K562 (cell line): Measurements from ENCODE around the gene YTHDC1. TPM values are rescaled to one million over a fixed set of nuclear protein-coding genes. Genes with fewer than 3 reads are reported as not detected.
A peak's percentile ranks its signal among the peaks of the same experiment; 100 is the strongest.

ENCODE experiments used
- ATAC-seq: fragments of 200-7000 bp; cut with Tn5 transposase; 3 replicates; pipeline ENCODE4 v1.9.1; 2020; ENCODE audit warnings: moderate library complexity
- BruUV-seq: library from RNA; stranded (reverse); fragments of 400-500 nt; replicated peaks from 2 replicates; lab custom pipeline; 2021; lab: Mats Ljungman, UMichigan
- CTCF ChIA-PET: fragments of 300-600 bp; formaldehyde crosslinking; extraction: SDS; loops from one replicate; lab custom pipeline; 2021; ENCODE audit warnings: low intra/inter-chr PET ratio; lab: Yijun Ruan, JAX
- POLR2A ChIA-PET: fragments of 300-600, 350-650 bp; sonication (Branson Sonifier 250); formaldehyde crosslinking; extraction: SDS; loops from one replicate; lab custom pipeline; 2021; ENCODE audit warnings: antibody characterized with exemption, inconsistent platforms; lab: Yijun Ruan, JAX
- DNase-seq, 4 experiments: peaks; one replicate each; pipeline versions ENCODE4 v3.0.0 to v3.0.0-alpha.2; 2011 to 2018; ENCODE audit warnings: low spot score in 3 of 4, mixed read lengths in 3 of 4; ENCODE audit errors: extremely low read depth in 1 of 4
- FAIRE-seq: peaks from 2 replicates; lab custom pipeline; 2011; peaks lifted over from hg19 to GRCh38; lab: Jason Lieb, UNC
- H2AFZ ChIP-seq: 2 replicates; pipeline ENCODE4 v1.6.0; 2011; ENCODE audit warnings: low read depth, low read length, control low read depth, inconsistent platforms
- H3K27ac ChIP-seq: fragments of 200-600 bp; 3 replicates; pipeline ENCODE4 v1.8.0; 2011; ENCODE audit warnings: low read depth, mild to moderate bottlenecking, control low read depth, inconsistent platforms, low read length, moderate library complexity, mixed read lengths; ENCODE audit errors: extremely low read depth
- H3K27me3 ChIP-seq, 2 experiments: fragments of 300-600 bp in 1 of 2; 2 replicates in 1 of 2; 3 replicates in 1 of 2; pipeline versions ENCODE4 v1.6.0 to v1.8.0; 2011; ENCODE audit warnings: inconsistent platforms in 2 of 2, low read length in 2 of 2, mild to moderate bottlenecking in 1 of 2, mixed read lengths in 1 of 2, moderate library complexity in 1 of 2; ENCODE audit not compliant: control insufficient read depth in 2 of 2, insufficient read depth in 2 of 2
- H3K36me3 ChIP-seq: fragments of 300-600 bp; 3 replicates; pipeline ENCODE4 v1.8.0; 2011; ENCODE audit warnings: mild to moderate bottlenecking, low read length, inconsistent platforms; ENCODE audit not compliant: control insufficient read depth, insufficient read depth
- H3K4me1 ChIP-seq, 2 experiments: fragments of 200-600 bp in 1 of 2; replicated peaks in 1 of 2; 2 replicates in 1 of 2; 3 replicates in 1 of 2; pipeline versions ENCODE4 v1.5.1 to v1.8.0; 2011; ENCODE audit warnings: inconsistent platforms in 2 of 2, low read length in 2 of 2, mild to moderate bottlenecking in 1 of 2, mixed read lengths in 1 of 2, moderate library complexity in 1 of 2; ENCODE audit not compliant: control insufficient read depth in 2 of 2, insufficient read depth in 2 of 2
- H3K4me2 ChIP-seq: 2 replicates; pipeline ENCODE4 v1.6.1; 2011; ENCODE audit warnings: low read length, control low read depth, inconsistent platforms, mixed read lengths; ENCODE audit not compliant: insufficient read depth
- H3K4me3 ChIP-seq: fragments of 200-600 bp; sonication (generic), shearing (Covaris generic); 2 replicates; pipeline ENCODE4 v1.5.1; 2016; ENCODE audit warnings: control low read depth, inconsistent platforms
- H3K79me2 ChIP-seq: fragments of 200-600 bp; 3 replicates; pipeline ENCODE4 v1.8.0; 2011; ENCODE audit warnings: low read length, inconsistent platforms; ENCODE audit not compliant: control insufficient read depth, insufficient read depth
- H3K9ac ChIP-seq, 2 experiments: 2 replicates each; pipeline versions ENCODE4 v1.6.0 to v1.6.1; 2011; ENCODE audit warnings: low read depth in 2 of 2, low read length in 2 of 2, control low read depth in 1 of 2, inconsistent platforms in 1 of 2, mild to moderate bottlenecking in 1 of 2, mixed read lengths in 1 of 2; ENCODE audit not compliant: insufficient read depth in 1 of 2
- H3K9me1 ChIP-seq: one replicate; pipeline ENCODE4 v1.6.0; 2011; ENCODE audit warnings: inconsistent platforms, mild to moderate bottlenecking, low read length, moderate library complexity; ENCODE audit not compliant: control insufficient read depth, insufficient read depth
- H3K9me3 ChIP-seq: replicated peaks from 2 replicates; pipeline ENCODE4 v1.5.1; 2011; ENCODE audit warnings: low read depth, low read length, inconsistent platforms; ENCODE audit not compliant: control insufficient read depth, insufficient read depth
- H4K20me1 ChIP-seq: replicated peaks from 2 replicates; pipeline ENCODE4 v1.6.1; 2011; ENCODE audit warnings: low read length, inconsistent platforms, mixed read lengths; ENCODE audit not compliant: control insufficient read depth, insufficient read depth
- ATF1 ChIP-seq, 2 experiments: fragments of 450-650 bp in 1 of 2; IDR thresholded peaks; 2 replicates each; pipeline ENCODE4 v1.6.1; 2016; ENCODE audit warnings: missing compliant biosample characterization in 1 of 2, missing genetic modification characterization in 1 of 2
- BACH1 ChIP-seq: fragments of 200-800 bp; sonication (Bioruptor generic); IDR thresholded peaks from 2 replicates; pipeline ENCODE4 v1.6.1; 2016; ENCODE audit warnings: missing genetic modification characterization, missing compliant biosample characterization
- BRF1 ChIP-seq: IDR thresholded peaks from 3 replicates; pipeline ENCODE4 v1.6.1; 2011; ENCODE audit warnings: borderline replicate concordance, mild to moderate bottlenecking; ENCODE audit not compliant: insufficient read length; ENCODE audit errors: extremely low read depth
- DMBX1 ChIP-seq: fragments of 250-450 bp; sonication (Bioruptor Pico); IDR thresholded peaks from 2 replicates; pipeline ENCODE4 v1.8.0; 2022; ENCODE audit warnings: inconsistent platforms, mild to moderate bottlenecking, moderate library complexity, borderline replicate concordance
- DPF2 ChIP-seq: fragments of 450-650 bp; IDR thresholded peaks from 2 replicates; pipeline ENCODE4 v1.6.1; 2016
- EZH2 ChIP-seq: IDR thresholded peaks from 2 replicates; pipeline ENCODE4 v1.6.1; 2012; ENCODE audit warnings: low read depth, mild to moderate bottlenecking, inconsistent platforms, low read length, borderline replicate concordance
- FOXM1 ChIP-seq, 2 experiments: fragments of 450-650 bp in 1 of 2; sonication (generic) in 1 of 2; formaldehyde crosslinking in 1 of 2; IDR thresholded peaks; 2 replicates each; pipeline versions ENCODE4 v1.6.1 to v1.9.0; 2017 to 2022; ENCODE audit warnings: low read depth in 2 of 2, mild to moderate bottlenecking in 2 of 2, missing genetic modification reagents in 1 of 2, moderate library complexity in 1 of 2
- GATA2 ChIP-seq: sonication (generic); formaldehyde crosslinking; IDR thresholded peaks from 2 replicates; pipeline ENCODE4 v1.4.0; 2020; ENCODE audit warnings: mild to moderate bottlenecking, missing genetic modification reagents
- MAFF ChIP-seq: IDR thresholded peaks from 2 replicates; pipeline ENCODE4 v1.6.1; 2012; ENCODE audit warnings: low read length, improper control_type of control experiment
- MAFG ChIP-seq: fragments of 450-650 bp; conservative IDR thresholded peaks from 2 replicates; pipeline ENCODE4 v1.6.1; 2016; ENCODE audit warnings: missing genetic modification characterization, missing compliant biosample characterization
- MEF2D ChIP-seq: conservative IDR thresholded peaks from 2 replicates; pipeline ENCODE4 v1.6.1; 2016; ENCODE audit warnings: low read depth, missing genetic modification characterization, missing compliant biosample characterization
- NCOA2 ChIP-seq, 2 experiments: fragments of 450-650 bp; IDR thresholded peaks; 2 replicates each; pipeline ENCODE4 v1.6.1; 2018; ENCODE audit warnings: mild to moderate bottlenecking in 2 of 2, moderate library complexity in 1 of 2; ENCODE audit not compliant: partially characterized antibody in 2 of 2
- PTBP1 ChIP-seq: fragments of 200-400 bp; formaldehyde crosslinking; IDR thresholded peaks from 2 replicates; pipeline ENCODE4 v1.6.1; 2017; ENCODE audit warnings: low read depth, low read length
- SMAD4 ChIP-seq: fragments of 250-450 bp; sonication (Bioruptor Pico); conservative IDR thresholded peaks from 2 replicates; pipeline ENCODE4 v1.8.0; 2021; ENCODE audit warnings: inconsistent platforms, mild to moderate bottlenecking, moderate library complexity
- TBL1XR1 ChIP-seq, 2 experiments: IDR thresholded peaks; 2 replicates each; pipeline ENCODE4 v1.6.1; 2012; ENCODE audit warnings: improper control_type of control experiment in 2 of 2, low read length in 2 of 2, mild to moderate bottlenecking in 1 of 2
- TCF7 ChIP-seq: sonication (generic); IDR thresholded peaks from 2 replicates; pipeline ENCODE4 v1.6.1; 2016; ENCODE audit warnings: antibody characterized with exemption, borderline replicate concordance
- TEAD4 ChIP-seq, 2 experiments: sonication (generic) in 1 of 2; formaldehyde crosslinking in 1 of 2; IDR thresholded peaks; 2 replicates each; pipeline versions ENCODE4 v1.6.1 to v1.8.0; 2012 to 2022; ENCODE audit warnings: borderline replicate concordance in 1 of 2, inconsistent platforms in 1 of 2, low read length in 1 of 2, mild to moderate bottlenecking in 1 of 2, missing genetic modification reagents in 1 of 2
- ZNF140 ChIP-seq: fragments of 250-450 bp; sonication (Bioruptor Pico); IDR thresholded peaks from 2 replicates; pipeline ENCODE4 v1.8.0; 2021; ENCODE audit warnings: moderate library complexity, mild to moderate bottlenecking, inconsistent platforms
- ZNF175 ChIP-seq: fragments of 200-800 bp; sonication (Bioruptor generic); IDR thresholded peaks from 2 replicates; pipeline ENCODE4 v1.6.1; 2016; ENCODE audit warnings: low read depth, mild to moderate bottlenecking, missing genetic modification characterization, missing compliant biosample characterization
- ZNF184 ChIP-seq: sonication (generic); formaldehyde crosslinking; IDR thresholded peaks from 2 replicates; pipeline ENCODE4 v1.5.0; 2020; ENCODE audit warnings: missing genetic modification reagents
- ZNF316 ChIP-seq: fragments of 450-650 bp; IDR thresholded peaks from 2 replicates; pipeline ENCODE4 v1.6.1; 2016
- ZNF644 ChIP-seq: fragments of 200-800 bp; sonication (Bioruptor generic); IDR thresholded peaks from 2 replicates; pipeline ENCODE4 v1.6.1; 2016; ENCODE audit warnings: low read depth, missing genetic modification characterization, missing compliant biosample characterization
- whole genome bisulfite sequencing: fragments of 100-300 bp; shearing (Covaris generic); methylation state at CpG from one replicate; pipeline ENCODE4 v1.1.6; 2016; ENCODE audit warnings: low coverage, mixed read lengths; ENCODE audit not compliant: insufficient coverage; ENCODE audit errors: missing lambda C conversion rate; 5-methylcytosine and 5-hydroxymethylcytosine counted together
- in situ Hi-C: fragments of 300-500 bp; cut with MboI; formaldehyde crosslinking; loops from 4 replicates; pipeline ENCODE4 v1.15.0; 2018; ENCODE audit warnings: inconsistent platforms, mixed read lengths
- intact Hi-C: fragments of 100-400 bp; cut with micrococcal nuclease; formaldehyde crosslinking; loops from 2 replicates; pipeline ENCODE4 v1.14.2; 2022
- polyA plus RNA-seq, 8 experiments: library from polyadenylated mRNA; depleted of rRNA in 4 of 8; stranded (reverse) in 5 of 8; unstranded in 3 of 8; fragments of >200 nt; fragmentation: Nextera tagmentation in 2 of 8; fragmentation: Illumina TruSeq in 1 of 8; extraction: Ambion mirVana in 2 of 8; extraction: Trizol in 1 of 8; gene quantifications; 2 replicates each; pipeline versions ENCODE4 v1.2.1 to v1.2.3, GENCODE V29; 2011 to 2014; ENCODE audit warnings: inconsistent platforms in 1 of 8, missing spikeins in 1 of 8
- total RNA-seq, 7 experiments: library from RNA; depleted of rRNA in 6 of 7; stranded (reverse); fragments of >200 nt in 6 of 7; fragmentation: Illumina TruSeq in 2 of 7; extraction: Trizol in 2 of 7; gene quantifications; 2 replicates each; pipeline versions ENCODE4 v1.2.1 to v1.2.3, GENCODE V29; 2011 to 2021; ENCODE audit warnings: low replicate concordance in 1 of 7
- TF ChIP-seq, protein P1 (sequence below): sonication (generic); formaldehyde crosslinking; IDR thresholded peaks from 2 replicates; pipeline ENCODE4 v1.8.1; 2022; ENCODE audit warnings: missing genetic modification reagents

The YTHDC1 gene
- total and polyA plus RNA-seq, 9 of the 15 experiments (the other 6 are each of a cell fraction or from before 2014, with no cell fraction given): 9.8 to 65.4 (median 51.7) TPM

DNA sequence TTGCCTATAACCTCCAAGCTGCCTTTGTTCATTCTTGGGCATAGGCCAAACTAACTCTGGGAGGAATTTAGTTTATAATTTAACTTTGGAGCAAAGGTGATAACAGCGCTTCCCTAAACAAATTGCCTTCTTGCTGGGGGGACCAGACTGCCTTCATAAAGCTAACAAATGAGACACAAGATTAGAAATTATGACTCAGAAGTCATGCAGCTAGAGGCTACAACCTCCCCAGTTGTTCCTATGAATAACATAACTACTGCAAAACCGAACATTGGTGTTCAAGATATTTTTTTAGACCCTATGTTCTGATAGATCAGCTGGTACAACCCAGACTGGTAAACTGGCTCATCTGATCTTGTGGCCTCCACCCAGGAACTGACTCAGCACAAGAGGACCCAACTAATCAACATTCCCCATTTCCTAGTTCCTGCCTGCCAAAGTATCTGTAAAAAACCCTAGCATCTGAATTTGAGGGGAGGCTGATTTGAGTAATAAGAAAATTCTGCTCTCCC, 82.4 kb downstream of the YTHDC1 start:
- 0% methylated on average over 2 of the region's 2 CpGs for WGBS
- H2AFZ ChIP-seq: peak overlapping the region; percentile 73
- no peaks in the 10 kb centered on the region for H3K27me3 ChIP-seq
- H3K4me3 ChIP-seq: no peak overlapping the region
- no peaks in the 10 kb centered on the region for H3K9me1 ChIP-seq
- peaks cover 5% of the 10 kb centered on the region; the same call in 1 of the 2 replicates for H3K9me3 ChIP-seq
- ChIA-PET CTCF (no interaction called here), POLR2A (interaction anchor here (0.6 kb wide), 1 partner anchor 91 kb away, joined by 3 read pairs; no protein-coding TSS in a partner anchor)
- no peaks in the 10 kb centered on the region for H3K36me3 ChIP-seq
- peak overlapping the region; percentile 79 for H3K27ac ChIP-seq
- peak; percentile 65 for ATAC-seq
- in situ Hi-C loops (no loop called here), intact Hi-C loops (no loop called here)
- FAIRE-seq: peak; percentile 67
- DNase-seq: peak in 1 of 4 experiments; percentile 49
- H3K4me2 ChIP-seq: peak overlapping the region; percentile 26; the same call in 1 of the 2 replicates
- no peaks in the 10 kb centered on the region for H4K20me1 ChIP-seq
- no TSS peak for BruUV-seq
- H3K4me1 ChIP-seq: peaks cover 0 to 9% of the 10 kb centered on the region in 2 experiments; a peak in 4 of 5 replicates
- no peaks in the 10 kb centered on the region for H3K79me2 ChIP-seq
- no peak overlapping the region for H3K9ac ChIP-seq
- TF ChIP-seq DPF2 (peak; percentile 52; the same call in 1 of the 2 replicates), MAFF (peak; percentile 26; the same call in 1 of the 2 replicates), ZNF175 (CRISPR knock-in tag) (0 out of 2 replicates have a peak, but pooled peaks have one; percentile 57), NCOA2 (IDR thresholded peaks at IDR 0.05; ENCODE audit: partially characterized antibody in 2 of 2) (no peak), TEAD4 (IDR thresholded peaks at IDR 0.05; ENCODE audit: low read length) (no peak), TEAD4 (CRISPR knock-in tag; IDR thresholded peaks at IDR 0.05; ENCODE audit: borderline replicate concordance) (no peak), DMBX1 (peak; percentile 62; the same call in 1 of the 2 replicates), ZNF316 (peak; percentile 71), ATF1 (CRISPR knock-in tag; IDR thresholded peaks at IDR 0.05) (no peak), ATF1 (tag; IDR thresholded peaks at IDR 0.05) (0 out of 2 replicates have a peak, but pooled peaks have one; percentile 3), SMAD4 (peak; percentile 63), BRF1 (no peak), ZNF644 (tag) (0 out of 2 replicates have a peak, but pooled peaks have one; percentile 69), TBL1XR1 (IDR thresholded peaks at IDR 0.05; ENCODE audit: low read length in 2 of 2) (no peak), FOXM1 (IDR thresholded peaks at IDR 0.05; ENCODE audit: low read depth) (0 out of 2 replicates have a peak, but pooled peaks have one; percentile 12), FOXM1 (CRISPR knock-in tag; IDR thresholded peaks at IDR 0.05; ENCODE audit: low read depth) (no peak), BACH1 (peak; percentile 73), TCF7 (no peak), MEF2D (0 out of 2 replicates have a peak, but pooled peaks have one; percentile 33), ZNF184 (CRISPR knock-in tag) (no peak), PTBP1 (no peak), MAFG (peak; percentile 60), GATA2 (no peak), ZNF140 (no peak), EZH2 (no peak)
- TF ChIP-seq, protein P1, sequence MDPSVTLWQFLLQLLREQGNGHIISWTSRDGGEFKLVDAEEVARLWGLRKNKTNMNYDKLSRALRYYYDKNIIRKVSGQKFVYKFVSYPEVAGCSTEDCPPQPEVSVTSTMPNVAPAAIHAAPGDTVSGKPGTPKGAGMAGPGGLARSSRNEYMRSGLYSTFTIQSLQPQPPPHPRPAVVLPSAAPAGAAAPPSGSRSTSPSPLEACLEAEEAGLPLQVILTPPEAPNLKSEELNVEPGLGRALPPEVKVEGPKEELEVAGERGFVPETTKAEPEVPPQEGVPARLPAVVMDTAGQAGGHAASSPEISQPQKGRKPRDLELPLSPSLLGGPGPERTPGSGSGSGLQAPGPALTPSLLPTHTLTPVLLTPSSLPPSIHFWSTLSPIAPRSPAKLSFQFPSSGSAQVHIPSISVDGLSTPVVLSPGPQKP (CRISPR knock-in tag): no peak
